ENCODE measurements around the gene KLF1.

The KLF1 gene

DNA sequence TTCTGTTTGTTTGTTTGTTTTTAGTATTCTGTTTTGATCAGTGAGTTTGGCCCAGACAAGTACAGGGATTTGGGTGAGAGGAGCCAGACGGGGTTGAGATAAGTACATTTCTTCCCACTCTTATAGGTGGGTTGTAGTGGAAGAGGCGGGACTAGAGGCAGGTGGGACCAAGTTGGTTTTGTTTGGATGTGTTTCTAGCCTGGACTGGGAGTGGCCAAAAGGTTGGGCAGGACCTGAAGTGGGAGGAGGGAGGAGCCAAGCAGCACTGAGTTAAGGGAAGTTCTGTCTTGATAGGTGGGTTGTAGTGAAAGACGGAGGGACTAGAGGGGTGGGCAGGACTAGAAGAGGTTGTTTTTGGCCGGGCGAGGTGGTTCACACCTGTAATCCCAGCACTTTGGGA, 14.7 kb downstream of the KLF1 start:
- no peak overlapping the region for H3K4me3 ChIP-seq (ENCODE audit: low read depth, low read length)
- TF ChIP-seq, protein P1, sequence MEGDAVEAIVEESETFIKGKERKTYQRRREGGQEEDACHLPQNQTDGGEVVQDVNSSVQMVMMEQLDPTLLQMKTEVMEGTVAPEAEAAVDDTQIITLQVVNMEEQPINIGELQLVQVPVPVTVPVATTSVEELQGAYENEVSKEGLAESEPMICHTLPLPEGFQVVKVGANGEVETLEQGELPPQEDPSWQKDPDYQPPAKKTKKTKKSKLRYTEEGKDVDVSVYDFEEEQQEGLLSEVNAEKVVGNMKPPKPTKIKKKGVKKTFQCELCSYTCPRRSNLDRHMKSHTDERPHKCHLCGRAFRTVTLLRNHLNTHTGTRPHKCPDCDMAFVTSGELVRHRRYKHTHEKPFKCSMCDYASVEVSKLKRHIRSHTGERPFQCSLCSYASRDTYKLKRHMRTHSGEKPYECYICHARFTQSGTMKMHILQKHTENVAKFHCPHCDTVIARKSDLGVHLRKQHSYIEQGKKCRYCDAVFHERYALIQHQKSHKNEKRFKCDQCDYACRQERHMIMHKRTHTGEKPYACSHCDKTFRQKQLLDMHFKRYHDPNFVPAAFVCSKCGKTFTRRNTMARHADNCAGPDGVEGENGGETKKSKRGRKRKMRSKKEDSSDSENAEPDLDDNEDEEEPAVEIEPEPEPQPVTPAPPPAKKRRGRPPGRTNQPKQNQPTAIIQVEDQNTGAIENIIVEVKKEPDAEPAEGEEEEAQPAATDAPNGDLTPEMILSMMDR (IDR thresholded peaks at IDR 0.05; ENCODE audit: low read depth, low read length) = no peak

DNA sequence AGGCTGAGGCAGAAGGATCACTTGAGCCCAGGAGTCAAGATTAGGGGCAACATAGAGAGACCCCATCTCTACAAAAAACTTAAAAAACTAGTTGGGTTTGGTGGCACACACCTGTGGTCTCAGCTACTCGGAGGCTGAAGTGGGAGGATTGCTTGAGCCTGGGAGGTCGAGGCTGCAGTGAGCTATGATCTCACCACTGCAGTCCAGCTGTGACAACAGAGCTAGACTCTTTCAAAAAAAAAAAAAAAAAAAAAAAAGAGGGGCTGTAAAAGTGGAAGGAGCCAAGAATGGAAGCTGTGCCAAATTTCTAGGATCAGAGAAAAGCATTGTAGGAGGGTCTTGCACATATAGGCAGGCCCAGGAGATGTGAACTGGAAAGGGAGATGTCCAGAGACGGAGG, 15.3 kb downstream of the KLF1 start:
- H3K4me3 ChIP-seq (ENCODE audit: low read depth, low read length) = no peak overlapping the region
- TF ChIP-seq, protein P1 (IDR thresholded peaks at IDR 0.05; ENCODE audit: low read depth, low read length) = no peak

- TF ChIP-seq, protein P1 (IDR thresholded peaks at IDR 0.05; ENCODE audit: low read depth, low read length) = no peak
- no peak overlapping the region for H3K4me3 ChIP-seq (ENCODE audit: low read depth, low read length)
These were observed 18.4 kb downstream of the KLF1 start for GRCh38 chr19:12868540-12869112.

- peak overlapping the region; percentile 55 for H3K4me3 ChIP-seq (ENCODE audit: low read depth, low read length)
These were observed 19.6 kb downstream of the KLF1 start for GRCh38 chr19:12867120-12868099.

DNA sequence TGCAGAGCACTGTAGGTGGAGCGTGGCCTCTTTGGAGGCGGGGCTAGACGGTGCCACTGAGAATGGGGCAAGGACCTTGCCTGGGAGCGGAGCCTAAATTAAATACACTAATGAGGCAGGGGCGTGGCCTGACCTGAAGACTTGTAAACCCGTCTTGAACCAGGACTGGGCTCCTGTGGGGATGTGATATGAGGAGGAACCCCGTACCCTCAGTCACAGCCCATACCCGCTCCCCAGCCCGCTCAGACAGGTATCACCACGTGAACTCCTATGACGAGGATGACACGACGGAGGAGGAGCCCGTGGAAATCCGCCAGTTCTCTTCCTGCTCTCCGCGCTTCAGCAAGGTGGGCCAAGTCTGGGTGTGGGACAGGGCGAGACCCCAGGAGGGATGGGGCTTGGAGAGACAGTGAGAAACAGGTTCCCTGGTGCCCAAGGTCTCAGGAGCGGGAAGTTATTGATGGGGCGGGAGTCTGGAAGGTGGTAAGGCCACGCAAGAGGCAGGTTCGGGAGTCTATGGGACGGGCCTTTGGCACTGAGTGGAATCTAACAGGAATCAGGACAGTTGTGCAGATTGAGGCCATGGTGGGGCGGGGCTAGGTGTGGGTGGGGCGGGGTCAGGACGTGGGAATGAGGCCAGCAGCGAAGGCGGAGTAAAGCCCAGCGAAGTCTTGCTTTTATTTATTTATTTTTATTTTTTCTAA, 20.4 kb downstream of the KLF1 start:
- no peak overlapping the region for H3K4me3 ChIP-seq (ENCODE audit: low read depth, low read length)
- TF ChIP-seq, protein P1 (IDR thresholded peaks at IDR 0.05; ENCODE audit: low read depth, low read length) = no peak

More at GRCh38 chr19:12867120-12868099, 19.6 kb downstream of the KLF1 start:
- TF ChIP-seq, protein P1 (IDR thresholded peaks at IDR 0.05; ENCODE audit: low read depth, low read length) = no peak

DNA sequence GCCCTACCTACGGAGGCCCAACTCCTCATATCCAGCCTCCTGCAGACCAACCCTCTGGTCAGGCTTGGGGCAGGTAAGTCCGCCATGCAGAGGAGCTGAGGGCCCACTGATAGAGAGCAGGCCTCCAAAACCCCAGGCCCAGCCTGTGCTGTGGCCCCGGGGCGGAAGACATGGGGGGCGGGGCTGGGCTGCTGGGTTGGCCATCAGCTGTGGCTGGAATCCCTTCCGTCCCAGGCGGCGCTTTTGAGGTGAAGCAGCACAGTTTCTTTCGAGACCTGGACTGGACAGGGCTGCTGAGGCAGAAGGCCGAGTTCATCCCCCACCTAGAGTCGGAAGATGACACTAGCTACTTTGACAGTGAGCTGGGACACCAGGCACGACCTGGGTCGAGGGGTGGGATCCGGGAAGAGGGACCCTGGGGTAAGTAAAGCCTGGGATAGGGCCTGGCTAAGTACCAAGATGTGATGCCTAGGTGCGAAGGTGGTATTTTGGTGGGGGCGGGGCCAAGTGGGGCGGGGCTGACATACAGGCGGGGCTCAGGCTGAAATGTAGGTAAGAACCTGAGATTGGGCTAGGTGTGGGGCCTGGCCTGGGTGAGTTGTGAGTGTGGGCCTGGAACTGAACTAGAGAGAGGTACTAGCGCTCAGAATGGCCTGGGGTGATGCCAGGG, 21.1 kb downstream of the KLF1 start:
- TF ChIP-seq, protein P1 (IDR thresholded peaks at IDR 0.05; ENCODE audit: low read depth, low read length) = no peak
- H3K4me3 ChIP-seq (ENCODE audit: low read depth, low read length) = no peak overlapping the region

All from WI38 (cell line).